Calu3 (cell line): ENCODE measurements around the gene BRINP3. TPM values are rescaled to one million over a fixed set of nuclear protein-coding genes. Genes with fewer than 3 reads are reported as not detected.

Source experiments
- BruUV-seq: library from RNA; stranded (reverse); fragments of 400-500 nt; replicated peaks from 2 replicates; lab custom pipeline; 2021; lab: Mats Ljungman, UMichigan
- CTCF ChIA-PET: fragments of 300-600 bp; sonication (Branson Sonifier 250); formaldehyde crosslinking; loops from one replicate; lab custom pipeline; 2022; ENCODE audit warnings: antibody characterized with exemption; lab: Charles Lee
- DNase-seq: peaks from one replicate; pipeline ENCODE4 v3.0.0; 2022
- H3K27ac Mint-ChIP-seq: one replicate; pipeline ENCODE4 v1.8.0; 2022; ENCODE audit warnings: mixed read lengths; ENCODE audit not compliant: unreplicated experiment
- H3K27me3 Mint-ChIP-seq: one replicate; pipeline ENCODE4 v1.8.0; 2022; ENCODE audit warnings: mixed read lengths; ENCODE audit not compliant: unreplicated experiment
- H3K36me3 Mint-ChIP-seq: one replicate; pipeline ENCODE4 v1.8.0; 2022; ENCODE audit warnings: mild to moderate bottlenecking, moderate library complexity, mixed read lengths; ENCODE audit not compliant: insufficient read depth, unreplicated experiment
- H3K4me1 Mint-ChIP-seq: one replicate; pipeline ENCODE4 v1.8.0; 2022; ENCODE audit warnings: mild to moderate bottlenecking, low read depth, mixed read lengths; ENCODE audit not compliant: unreplicated experiment
- H3K4me3 Mint-ChIP-seq: one replicate; pipeline ENCODE4 v1.8.0; 2022; ENCODE audit warnings: mild to moderate bottlenecking, low read depth, moderate library complexity, mixed read lengths; ENCODE audit not compliant: unreplicated experiment
- H3K9me3 Mint-ChIP-seq: one replicate; pipeline ENCODE4 v1.8.0; 2022; ENCODE audit warnings: low read depth, mixed read lengths; ENCODE audit not compliant: unreplicated experiment
- CTCF ChIP-seq: fragments of 200-600 bp; IDR thresholded peaks from one replicate; pipeline ENCODE4 v1.8.0; 2022; ENCODE audit warnings: antibody characterized with exemption; ENCODE audit not compliant: unreplicated experiment
- intact Hi-C: fragments of 100-400 bp; cut with micrococcal nuclease; formaldehyde crosslinking; loops from one replicate; pipeline ENCODE4 v1.10.0; 2022; ENCODE audit not compliant: unreplicated experiment
- total RNA-seq: library from RNA; stranded (reverse); gene quantifications from 2 replicates; pipeline ENCODE4 v1.2.3, GENCODE V29; 2022

The BRINP3 gene
- total RNA-seq, 1 experiment from 2014 or later, result not detected

- H3K4me1 Mint-ChIP-seq, result no peaks in the 10 kb centered on the region
- DNase-seq, result no peak
- no peaks in the 10 kb centered on the region for H3K36me3 Mint-ChIP-seq
- no peak overlapping the region for H3K4me3 Mint-ChIP-seq
- H3K27me3 Mint-ChIP-seq, result no peaks in the 10 kb centered on the region
- TF ChIP-seq CTCF, result no peak
- intact Hi-C loops, result loop anchor here (5.0 kb wide), 1 partner anchor 1012 kb away; no protein-coding TSS in a partner anchor
- H3K9me3 Mint-ChIP-seq, result no peaks in the 10 kb centered on the region
- no peak overlapping the region for H3K27ac Mint-ChIP-seq
- BruUV-seq, result no TSS peak
- CTCF ChIA-PET, result no interaction called here
Observed at GRCh38 chr1:190439447-190439846, 38.2 kb downstream of the BRINP3 start.

- CTCF ChIA-PET, result interaction anchor here (1.0 kb wide), 2 partner anchors 728 to 1654 kb away, joined by 3 to 7 read pairs; no protein-coding TSS in a partner anchor
- no peaks in the 10 kb centered on the region for H3K36me3 Mint-ChIP-seq
- intact Hi-C loops, result loop anchor here (5.0 kb wide), 1 partner anchor 1009 kb away; no protein-coding TSS in a partner anchor
Observed at GRCh38 chr1:190436615-190437014, 41.0 kb downstream of the BRINP3 start.

GRCh38 chr1:190429932-190430331 lies 47.7 kb downstream of the BRINP3 start:
- DNase-seq, result no peak
- TF ChIP-seq CTCF, result no peak
- H3K36me3 Mint-ChIP-seq, result no peaks in the 10 kb centered on the region
- no peaks in the 10 kb centered on the region for H3K4me1 Mint-ChIP-seq
- H3K27me3 Mint-ChIP-seq, result no peaks in the 10 kb centered on the region
- H3K9me3 Mint-ChIP-seq, result no peaks in the 10 kb centered on the region
- no peak overlapping the region for H3K27ac Mint-ChIP-seq
- no peak overlapping the region for H3K4me3 Mint-ChIP-seq
- BruUV-seq, result no TSS peak
- intact Hi-C loops, result no loop called here
- CTCF ChIA-PET, result no interaction called here

More at GRCh38 chr1:190436615-190437014, 41.0 kb downstream of the BRINP3 start:
- no peak overlapping the region for H3K4me3 Mint-ChIP-seq
- H3K27me3 Mint-ChIP-seq, result no peaks in the 10 kb centered on the region
- no peak overlapping the region for H3K27ac Mint-ChIP-seq
- H3K4me1 Mint-ChIP-seq, result no peaks in the 10 kb centered on the region
- no peaks in the 10 kb centered on the region for H3K9me3 Mint-ChIP-seq
- peak; percentile 21 for TF ChIP-seq CTCF
- DNase-seq, result peak; percentile 43
- BruUV-seq, result no TSS peak

- no peaks in the 10 kb centered on the region for H3K36me3 Mint-ChIP-seq
- no peaks in the 10 kb centered on the region for H3K27me3 Mint-ChIP-seq
- no peak overlapping the region for H3K4me3 Mint-ChIP-seq
- CTCF ChIA-PET, result no interaction called here
- no peak for TF ChIP-seq CTCF
- H3K9me3 Mint-ChIP-seq, result no peaks in the 10 kb centered on the region
- BruUV-seq, result no TSS peak
- DNase-seq, result no peak
- no peak overlapping the region for H3K27ac Mint-ChIP-seq
- intact Hi-C loops, result no loop called here
- no peaks in the 10 kb centered on the region for H3K4me1 Mint-ChIP-seq
Observed at GRCh38 chr1:190429141-190429540, 48.5 kb downstream of the BRINP3 start.
